ENCODE measurements around the gene RXRA. TPM values are rescaled to one million over a fixed set of nuclear protein-coding genes. Genes with fewer than 3 reads are reported as not detected.

RXRA gene
- total and polyA plus RNA-seq, 2 of the 4 experiments (the other 2 are of a cell fraction) = 7.5 to 17.9 TPM

DNA sequence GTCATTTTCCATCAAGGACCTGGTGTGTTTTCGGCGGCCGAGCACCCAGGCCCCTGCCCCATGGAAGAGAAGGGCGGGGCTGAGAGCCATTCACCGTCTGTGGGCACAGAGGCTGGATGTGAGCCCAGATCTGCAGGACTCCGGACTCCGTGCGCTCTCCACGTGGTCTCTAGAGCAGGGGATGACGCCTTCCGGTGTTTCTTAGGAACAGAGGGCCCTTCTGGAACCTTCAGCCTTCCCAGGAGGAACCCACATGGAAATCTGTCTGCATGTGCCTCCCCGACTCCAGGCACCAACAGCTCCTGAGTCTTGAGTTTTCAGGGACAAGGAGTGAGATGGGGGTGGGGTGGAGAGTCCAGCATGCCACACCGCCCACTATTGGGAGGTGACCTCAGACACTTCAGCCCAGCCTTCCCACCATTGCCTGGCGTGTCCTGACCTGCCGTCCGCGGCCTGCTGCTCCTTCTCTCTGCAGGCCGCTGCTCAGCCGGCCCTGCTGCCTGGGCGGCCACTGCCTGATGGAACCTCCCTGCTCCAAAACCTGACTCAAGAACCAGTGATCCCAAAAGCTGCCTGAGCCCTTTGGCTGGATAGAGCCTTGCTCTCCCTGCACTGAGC lies 2.4 kb upstream of the RXRA start:
- Histone ChIP-seq H4K8ac (ENCODE audit: low read depth in 2 of 2, low read length in 2 of 2) (peak overlapping the region in 1 of 2 experiments; percentile 22; a peak in 1 of 4 replicates), H4K20me1 (ENCODE audit: insufficient read depth, low read length) (peaks cover 20% of the 10 kb centered on the region), H2BK15ac (ENCODE audit: low read depth, low read length) (peak overlapping the region; percentile 70; the same call in 1 of the 3 replicates), H4K91ac (ENCODE audit: insufficient read depth, low read depth, low read length) (peak overlapping the region; percentile 66), H3K4ac (ENCODE audit: low read depth, low read length) (peak overlapping the region; percentile 72), H2AK5ac (ENCODE audit: low read depth, low read length) (peak overlapping the region; percentile 83), H3K9me3 (ENCODE audit: control insufficient read depth, insufficient read depth, low read length) (no peaks in the 10 kb centered on the region), H3K27ac (ENCODE audit: insufficient read depth, low read length) (no peak overlapping the region), H4K5ac (ENCODE audit: low read depth, low read length) (no peak overlapping the region; the same call in 1 of the 2 replicates), H3K79me1 (ENCODE audit: low read depth in 1 of 2, low read length in 2 of 2) (peaks cover 0 to 16% of the 10 kb centered on the region in 2 experiments; a peak in 3 of 4 replicates), H2AK9ac (replicated peaks; ENCODE audit: low read depth, low read length, poor library complexity) (peak overlapping the region; percentile 47), H3K4me1 (ENCODE audit: control insufficient read depth, insufficient read depth, low read length) (peaks cover 38% of the 10 kb centered on the region), H2BK120ac (ENCODE audit: low read depth, low read length) (peak overlapping the region; percentile 6; the same call in 1 of the 2 replicates), H3K4me3 (ENCODE audit: insufficient read depth, low read depth, low read length) (no peak overlapping the region), H3K9me1 (ENCODE audit: insufficient read depth, low read length) (peaks cover 9% of the 10 kb centered on the region; the same call in 1 of the 2 replicates), H3K14ac (replicated peaks; ENCODE audit: low read depth, low read length) (no peak overlapping the region), H3K36me3 (ENCODE audit: control insufficient read depth, insufficient read depth, low read length) (no peaks in the 10 kb centered on the region), H2AFZ (replicated peaks; ENCODE audit: low read length, poor library complexity) (peak overlapping the region; percentile 54), H3K56ac (ENCODE audit: extremely low read depth, insufficient read depth, low read length) (no peak overlapping the region), H3K9ac (ENCODE audit: low read depth, low read length) (no peak overlapping the region), H2BK20ac (ENCODE audit: low read depth, low read length) (0 out of 2 replicates have a peak overlapping the region, but pooled peaks have one; percentile 35), H3K23ac (ENCODE audit: low read depth, low read length) (no peak overlapping the region), H3K18ac (ENCODE audit: low read depth, low read length) (no peak overlapping the region), H3K27me3 (ENCODE audit: control insufficient read depth, insufficient read depth, low read length) (no peaks in the 10 kb centered on the region), H3K4me2 (ENCODE audit: low read depth, low read length) (no peak overlapping the region), H2BK5ac (ENCODE audit: low read depth, low read length, poor library complexity, severe bottlenecking) (no peak overlapping the region)
- no TSS peak for BruUV-seq (replicated peaks)
- intact Hi-C loops (cut with micrococcal nuclease) (loop anchor here (10.0 kb wide), 1 partner anchor 259 kb away; the partner anchor contains the start of gene BRD3), dilution Hi-C loops (cut with HindIII; ENCODE audit: low sequenced_read_pairs, unreplicated experiment) (no loop called here), in situ Hi-C loops (cut with MboI; ENCODE audit: low sequenced_read_pairs) (loop anchor here (5.0 kb wide), 1 partner anchor 157 kb away; no protein-coding TSS in a partner anchor)
- ChIA-PET POLR2A (ENCODE audit: unreplicated experiment) (no interaction called here), CTCF (interaction anchor here (0.7 to 2.4 kb wide), 2 partner anchors 14 to 153 kb away, joined by 3 to 9 read pairs; no protein-coding TSS in a partner anchor)
- TF ChIP-seq MAFK (IDR thresholded peaks at IDR 0.05; ENCODE audit: low read depth, low read length) (no peak), SMC3 (IDR thresholded peaks at IDR 0.05; ENCODE audit: low read depth, low read length) (no peak), MXI1 (IDR thresholded peaks at IDR 0.05; ENCODE audit: borderline replicate concordance, low read depth, low read length) (no peak), CEBPB (IDR thresholded peaks at IDR 0.05; ENCODE audit: low read depth, low read length) (no peak), RAD21 (IDR thresholded peaks at IDR 0.05; ENCODE audit: low read length) (no peak), NFE2L2 (IDR thresholded peaks at IDR 0.05; ENCODE audit: low read depth, low read length) (no peak), POLR2A (IDR thresholded peaks at IDR 0.05; ENCODE audit: low read depth, low read length) (no peak), RCOR1 (IDR thresholded peaks at IDR 0.05; ENCODE audit: insufficient replicate concordance, low read length) (no peak), MAZ (IDR thresholded peaks at IDR 0.05; ENCODE audit: borderline replicate concordance, low read depth, low read length) (no peak), BHLHE40 (IDR thresholded peaks at IDR 0.05; ENCODE audit: low read depth, low read length) (no peak)
- 96% methylated on average over 8 of the region's 20 CpGs; no CpG with 5 or more reads in 1 of the 2 experiments for WGBS, 2 experiments (ENCODE audit: extremely low coverage in 2 of 2, insufficient read length in 1 of 2)
- no peak for ATAC-seq (ENCODE audit: low read depth)
- no peak for DNase-seq
